Fibroblast of the aortic adventitia (primary cell): ENCODE measurements around the gene DCP1B. TPM values are rescaled to one million over a fixed set of nuclear protein-coding genes. Genes with fewer than 3 reads are reported as not detected.

Source experiments
- DNase-seq: peaks from one replicate; pipeline ENCODE4 v3.0.0-alpha.2; 2010; ENCODE audit warnings: low read depth
- H3K4me3 ChIP-seq: 2 replicates; pipeline ENCODE4 v1.5.1; 2011; ENCODE audit warnings: low read depth, mild to moderate bottlenecking, control low read depth, low read length, moderate library complexity
- CTCF ChIP-seq: IDR thresholded peaks from 2 replicates; pipeline ENCODE4 v1.5.1; 2011; ENCODE audit warnings: mild to moderate bottlenecking, low read length, control low read depth, inconsistent platforms; ENCODE audit not compliant: insufficient read depth
- total RNA-seq: library from RNA; depleted of rRNA; stranded (reverse); fragments of >200 nt; gene quantifications from 2 replicates; pipeline ENCODE4 v1.2.3, GENCODE V29; 2012; ENCODE audit warnings: low replicate concordance

DCP1B gene
- total RNA-seq, 1 donor, result 23.5 TPM

- no peak for DNase-seq
- H3K4me3 ChIP-seq, result no peak overlapping the region
- no peak for TF ChIP-seq CTCF
These were observed 91.5 kb downstream of the DCP1B start for GRCh38 chr12:1912580-1913376.

GRCh38 chr12:1911598-1912575 is 92.4 kb downstream of the DCP1B start:
- DNase-seq, result no peak
- no peak overlapping the region for H3K4me3 ChIP-seq
- TF ChIP-seq CTCF, result no peak

GRCh38 chr12:1910468-1910867 is 93.8 kb downstream of the DCP1B start:
- DNase-seq, result no peak
- no peak for TF ChIP-seq CTCF
- no peak overlapping the region for H3K4me3 ChIP-seq

GRCh38 chr12:1908758-1909157 is 95.5 kb downstream of the DCP1B start:
- DNase-seq, result no peak
- no peak for TF ChIP-seq CTCF

GRCh38 chr12:1907652-1908611 is 96.3 kb downstream of the DCP1B start:
- no peak overlapping the region for H3K4me3 ChIP-seq
- no peak for TF ChIP-seq CTCF
- DNase-seq, result no peak

More at GRCh38 chr12:1908758-1909157, 95.5 kb downstream of the DCP1B start:
- no peak overlapping the region for H3K4me3 ChIP-seq

GRCh38 chr12:1906579-1906978 is 97.7 kb downstream of the DCP1B start:
- no peak overlapping the region for H3K4me3 ChIP-seq
- TF ChIP-seq CTCF, result no peak
- no peak for DNase-seq
